Adrenal gland (tissue), 12 donors: Measurements from ENCODE around the gene PDIA4. TPM values are rescaled to one million over a fixed set of nuclear protein-coding genes. Genes with fewer than 3 reads are reported as not detected.

Source experiments
- DNase-seq, 7 donors: peaks; one replicate each; pipeline ENCODE4 v3.0.0-alpha.2; 2019 to 2020
- H3K27ac ChIP-seq, 5 donors: fragments of 200-600 bp; sonication (generic) in 4 of 5; 1 replicate in 3 of 5; 2 replicates in 2 of 5; pipeline versions ENCODE4 v1.5.1 to v1.8.0; 2016 to 2020; ENCODE audit warnings: mild to moderate bottlenecking in 1 of 5
- H3K27me3 ChIP-seq: fragments of 200-600 bp; 2 replicates; pipeline ENCODE4 v1.8.0; 2021
- H3K36me3 ChIP-seq, 2 donors: fragments of 200-600 bp; replicated peaks in 1 of 2; 1 replicate in 1 of 2; 2 replicates in 1 of 2; pipeline versions ENCODE4 v1.5.1 to v1.8.0; 2018 to 2022
- H3K4me1 ChIP-seq, 2 donors: fragments of 200-600 bp; replicated peaks in 1 of 2; 1 replicate in 1 of 2; 2 replicates in 1 of 2; pipeline versions ENCODE4 v1.5.1 to v1.8.0; 2018 to 2021
- H3K4me3 ChIP-seq, 4 donors: fragments of 200-600 bp; sonication (generic) in 3 of 4; one replicate each; pipeline ENCODE4 v1.5.1; 2016 to 2018
- H3K9me3 ChIP-seq, 3 donors: fragments of 200-600 bp; sonication (generic) in 1 of 3; replicated peaks in 1 of 3; 1 replicate in 2 of 3; 2 replicates in 1 of 3; pipeline versions ENCODE4 v1.5.1 to v1.8.0; 2016 to 2021
- CTCF ChIP-seq, 6 experiments: fragments of 450-650 bp in 4 of 6; fragments of 200-600 bp in 2 of 6; sonication (generic) in 1 of 6; IDR thresholded peaks; 1 replicate in 5 of 6; 2 replicates in 1 of 6; pipeline versions ENCODE4 v1.5.1 to v1.8.0; 2016 to 2021; ENCODE audit warnings: antibody characterized with exemption in 6 of 6, mild to moderate bottlenecking in 2 of 6, moderate library complexity in 1 of 6
- POLR2A ChIP-seq, 2 donors: fragments of 450-650 bp; IDR thresholded peaks; one replicate each; pipeline ENCODE4 v1.6.1; 2017; ENCODE audit warnings: antibody characterized with exemption in 2 of 2, mild to moderate bottlenecking in 2 of 2, moderate library complexity in 1 of 2
- whole genome bisulfite sequencing, 4 donors: extraction: QIAGEN DNeasy Blood & Tissue Kit in 2 of 4; methylation state at CpG; one replicate each; pipeline versions ENCODE4 v1.1.5 to v1.1.7; 2013 to 2017; 5-methylcytosine and 5-hydroxymethylcytosine counted together
- intact Hi-C, 2 donors: fragments of 100-400 bp; cut with DNase I; formaldehyde crosslinking; loops; one replicate each; pipeline versions ENCODE4 v1.14.1 to v1.15.0; 2022 to 2023
- polyA plus RNA-seq, 3 donors: library from polyadenylated mRNA; stranded (reverse); fragments of 200-250 nt in 2 of 3; fragments of 350-450 nt in 1 of 3; fragmentation: Illumina TruSeq in 1 of 3; extraction: RNeasy Lipid Tissue Mini Kit (QIAGEN cat#74804) in 1 of 3; gene quantifications; one replicate each; pipeline ENCODE4 v1.2.3, GENCODE V29; 2013 to 2014
- total RNA-seq, 9 donors: library from RNA; depleted of rRNA in 4 of 9; stranded (reverse); fragments of >200 nt in 4 of 9; fragments of 120-200 nt in 1 of 9; fragmentation: NEBNext Ultra II Directional in 1 of 9; extraction: Animal tissue kit (Norgen Biotek cat#: 25700) in 1 of 9; gene quantifications; one replicate each; pipeline versions ENCODE4 v1.1.0 to v1.2.4, GENCODE V29; 2013 to 2023
- donor health status: healthy with polysubstance abuse.
- donor health status: Bipolar disorder and iron deficiency.
- donor health status: DM: yes; HTN: yes; CAD: no.
- donor health status: DM: no; HTN: no; CAD: no.
- donor health status: DM: no; HTN: no; CAD: no.
- donor health status: DM: yes; HTN: yes; CAD: no.

PDIA4 gene
- total and polyA plus RNA-seq, 12 donors = 19.9 to 123 (median 69.7) TPM

GRCh38 chr7:148993193-148993592 lies 35.1 kb downstream of the PDIA4 start:
- TF ChIP-seq CTCF (IDR thresholded peaks at IDR 0.05) = no peak
- no peak for TF ChIP-seq POLR2A (IDR thresholded peaks at IDR 0.05)
- Histone ChIP-seq H3K4me3 (no peak overlapping the region), H3K4me1 (no peaks in the 10 kb centered on the region), H3K27ac (no peak overlapping the region), H3K27me3 (no peaks in the 10 kb centered on the region), H3K9me3 (no peaks in the 10 kb centered on the region), H3K36me3 (no peaks in the 10 kb centered on the region)
- intact Hi-C loops = no loop called here
- 88 to 100% (median 92%) methylated on average over 4 to 8 of the region's 8 CpGs for WGBS, 4 donors
- DNase-seq = no peak

GRCh38 chr7:148991536-148991935 lies 36.8 kb downstream of the PDIA4 start:
- Histone ChIP-seq H3K9me3 (no peaks in the 10 kb centered on the region), H3K4me3 (no peak overlapping the region), H3K27ac (no peak overlapping the region), H3K4me1 (no peaks in the 10 kb centered on the region), H3K27me3 (no peaks in the 10 kb centered on the region), H3K36me3 (no peaks in the 10 kb centered on the region)
- WGBS, 4 donors = 33 to 38% (median 36%) methylated on average over 1 of the region's 1 CpG
- TF ChIP-seq CTCF (IDR thresholded peaks at IDR 0.05) (no peak), POLR2A (IDR thresholded peaks at IDR 0.05) (no peak)
- DNase-seq = no peak
- intact Hi-C loops = no loop called here

- TF ChIP-seq POLR2A (IDR thresholded peaks at IDR 0.05) = no peak
- TF ChIP-seq CTCF (IDR thresholded peaks at IDR 0.05) = no peak
- no peak for DNase-seq
- intact Hi-C loops = no loop called here
Observed at GRCh38 chr7:148987751-148988512, 40.4 kb downstream of the PDIA4 start.

GRCh38 chr7:148987010-148987750 lies 41.1 kb downstream of the PDIA4 start:
- 0% methylated on average over 16 to 17 of the region's 17 CpGs for WGBS, 4 donors
- no peaks in the 10 kb centered on the region for H3K9me3 ChIP-seq
- H3K27ac ChIP-seq = peak overlapping the region; percentile 4 to 87 (median 74)
- H3K36me3 ChIP-seq = no peaks in the 10 kb centered on the region
- H3K4me3 ChIP-seq = peak overlapping the region in 3 of 4 donors; percentile 9 to 63 (median 59)
- peak; percentile 79 to 95 (median 91) for DNase-seq
- TF ChIP-seq POLR2A (IDR thresholded peaks at IDR 0.05) = peak in 1 of 2 donors; percentile 31
- TF ChIP-seq CTCF (IDR thresholded peaks at IDR 0.05) = no peak
- no peaks in the 10 kb centered on the region for H3K27me3 ChIP-seq
- peaks cover 0 to 16% of the 10 kb centered on the region in 2 donors for H3K4me1 ChIP-seq
- intact Hi-C loops = no loop called here

More at GRCh38 chr7:148987751-148988512, 40.4 kb downstream of the PDIA4 start:
- Histone ChIP-seq H3K27ac (peak overlapping the region; percentile 4 to 87 (median 74)), H3K9me3 (no peaks in the 10 kb centered on the region), H3K4me3 (peak overlapping the region in 3 of 4 donors; percentile 9 to 63 (median 59)), H3K36me3 (no peaks in the 10 kb centered on the region), H3K27me3 (no peaks in the 10 kb centered on the region), H3K4me1 (peaks cover 0 to 11% of the 10 kb centered on the region in 2 donors)
- WGBS, 4 donors = 3 to 4% (median 4%) methylated on average over 9 of the region's 9 CpGs
